SK-N-SH (cell line): ENCODE results near the gene OOSP2. TPM values are rescaled to one million over a fixed set of nuclear protein-coding genes. Genes with fewer than 3 reads are reported as not detected.

ENCODE experiments used
- CTCF ChIA-PET: fragments of 300-600, 350-600 bp; formaldehyde crosslinking; extraction: SDS; loops from one replicate; lab custom pipeline; 2021; lab: Yijun Ruan, JAX
- POLR2A ChIA-PET: fragments of 350-600 bp; sonication (Branson Sonifier 250); formaldehyde crosslinking; extraction: SDS; loops from one replicate; lab custom pipeline; 2020; ENCODE audit warnings: antibody characterized with exemption, inconsistent platforms; lab: Yijun Ruan, JAX
- DNase-seq: peaks from one replicate; pipeline ENCODE4 v3.0.0; 2012
- H2AFZ ChIP-seq: fragments of 200-600 bp; sonication (generic); 2 replicates; pipeline ENCODE4 v1.8.1; 2016; ENCODE audit warnings: antibody characterized with exemption, mild to moderate bottlenecking, low read depth
- H3F3A ChIP-seq: fragments of 200-600 bp; sonication (generic); replicated peaks from 2 replicates; pipeline ENCODE3; 2016; ENCODE audit warnings: antibody characterized with exemption, mild to moderate bottlenecking; ENCODE audit not compliant: insufficient read depth
- H3K27ac ChIP-seq, 2 experiments: fragments of 200-500 bp in 1 of 2; fragments of 200-600 bp in 1 of 2; sonication (Bioruptor generic) in 1 of 2; sonication (generic), shearing (Covaris generic) in 1 of 2; 2 replicates each; pipeline versions ENCODE4 v1.5.1 to v1.6.1; 2014 to 2016; ENCODE audit warnings: low read depth in 2 of 2, inconsistent platforms in 1 of 2, low read length in 1 of 2, mild to moderate bottlenecking in 1 of 2, mixed read lengths in 1 of 2
- H3K27me3 ChIP-seq: fragments of 200-600 bp; sonication (generic), shearing (Covaris generic); 2 replicates; pipeline ENCODE4 v1.6.1; 2016; ENCODE audit warnings: mixed run types; ENCODE audit not compliant: insufficient read depth
- H3K36me3 ChIP-seq, 2 experiments: fragments of 200-500 bp in 1 of 2; fragments of 200-600 bp in 1 of 2; sonication (Bioruptor generic) in 1 of 2; sonication (generic) in 1 of 2; replicated peaks in 1 of 2; 2 replicates each; pipeline versions ENCODE3 to v1.5.1; 2014 to 2016; ENCODE audit warnings: low read length in 1 of 2, mild to moderate bottlenecking in 1 of 2; ENCODE audit not compliant: insufficient read depth in 2 of 2, control insufficient read depth in 1 of 2
- H3K4me1 ChIP-seq, 2 experiments: fragments of 200-500 bp in 1 of 2; fragments of 200-600 bp in 1 of 2; sonication (Bioruptor generic) in 1 of 2; sonication (generic), shearing (Covaris generic) in 1 of 2; 2 replicates each; pipeline versions ENCODE4 v1.5.1 to v1.6.1; 2014 to 2016; ENCODE audit warnings: low read depth in 1 of 2, low read length in 1 of 2, mixed run types in 1 of 2; ENCODE audit not compliant: insufficient read depth in 2 of 2, control insufficient read depth in 1 of 2
- H3K4me2 ChIP-seq: fragments of 200-600 bp; sonication (generic), shearing (Covaris generic); 2 replicates; pipeline ENCODE4 v1.6.1; 2017; ENCODE audit warnings: mixed run types
- H3K4me3 ChIP-seq, 2 experiments: fragments of 200-500 bp in 1 of 2; fragments of 200-600 bp in 1 of 2; sonication (Bioruptor generic) in 1 of 2; sonication (generic), shearing (Covaris generic) in 1 of 2; 2 replicates each; pipeline versions ENCODE4 v1.5.1 to v1.8.1; 2014 to 2016; ENCODE audit warnings: low read depth in 2 of 2, inconsistent platforms in 1 of 2, low read length in 1 of 2, mild to moderate bottlenecking in 1 of 2, mixed read lengths in 1 of 2, moderate library complexity in 1 of 2
- H3K79me2 ChIP-seq: fragments of 200-600 bp; sonication (generic); 2 replicates; pipeline ENCODE4 v1.8.1; 2017; ENCODE audit warnings: mild to moderate bottlenecking; ENCODE audit not compliant: insufficient read depth
- H3K9ac ChIP-seq: fragments of 200-600 bp; sonication (generic); 2 replicates; pipeline ENCODE4 v1.6.1; 2017; ENCODE audit warnings: mixed run types
- H3K9me2 ChIP-seq: fragments of 200-600 bp; sonication (generic); 2 replicates; pipeline ENCODE4 v1.6.1; 2017; ENCODE audit warnings: mixed run types
- H3K9me3 ChIP-seq: fragments of 200-600 bp; sonication (generic); 2 replicates; pipeline ENCODE4 v1.6.1; 2017; ENCODE audit warnings: mixed run types, mild to moderate bottlenecking, moderate library complexity
- H4K20me1 ChIP-seq: fragments of 200-600 bp; sonication (generic); 2 replicates; pipeline ENCODE4 v1.6.1; 2017; ENCODE audit warnings: mild to moderate bottlenecking, mixed run types; ENCODE audit not compliant: insufficient read depth
- EP300 ChIP-seq, 2 experiments: IDR thresholded peaks; 2 replicates each; pipeline versions ENCODE4 v1.4.0 to v1.6.1; 2012; ENCODE audit warnings: borderline replicate concordance in 1 of 2, low read depth in 1 of 2, low read length in 1 of 2
- FOSL2 ChIP-seq: IDR thresholded peaks from 2 replicates; pipeline ENCODE4 v1.4.0; 2012; ENCODE audit warnings: low read depth, mild to moderate bottlenecking, moderate library complexity, borderline replicate concordance
- GATA2 ChIP-seq: sonication (generic); formaldehyde crosslinking; IDR thresholded peaks from 2 replicates; pipeline ENCODE4 v1.5.0; 2020; ENCODE audit warnings: mild to moderate bottlenecking, missing genetic modification reagents
- POLR2AphosphoS5 ChIP-seq: IDR thresholded peaks from 2 replicates; pipeline ENCODE4 v1.6.1; 2012; ENCODE audit warnings: low read depth, low read length
- SMC3 ChIP-seq: IDR thresholded peaks from 2 replicates; pipeline ENCODE4 v1.6.1; 2012; ENCODE audit warnings: low read depth, low read length, improper control_type of control experiment
- TCF12 ChIP-seq: IDR thresholded peaks from 2 replicates; pipeline ENCODE4 v1.4.0; 2012
- USF1 ChIP-seq: IDR thresholded peaks from 2 replicates; pipeline ENCODE4 v1.4.0; 2012; ENCODE audit warnings: low read depth, borderline replicate concordance
- YY1 ChIP-seq: IDR thresholded peaks from 2 replicates; pipeline ENCODE4 v1.4.0; 2012; ENCODE audit warnings: low read depth, mild to moderate bottlenecking
- WGBS: methylation state at CpG from one replicate; pipeline ENCODE4 v1.1.6; 2017; ENCODE audit warnings: low lambda C conversion rate; 5-methylcytosine and 5-hydroxymethylcytosine counted together
- polyA plus RNA-seq, 3 experiments: library from polyadenylated mRNA; depleted of rRNA; stranded (reverse); fragments of >200 nt; gene quantifications; 2 replicates each; pipeline ENCODE4 v1.2.3, GENCODE V29; 2012
- TF ChIP-seq, protein P1 (sequence below): IDR thresholded peaks from 2 replicates; pipeline ENCODE4 v1.4.0; 2012; ENCODE audit warnings: low read depth, borderline replicate concordance
- TF ChIP-seq, protein P2 (sequence below): IDR thresholded peaks from 2 replicates; pipeline ENCODE4 v1.6.1; 2012; ENCODE audit warnings: mild to moderate bottlenecking, low read depth, low read length, moderate library complexity
- TF ChIP-seq, protein P3 (sequence below): fragments of 150-350 bp; IDR thresholded peaks from 2 replicates; pipeline ENCODE4 v1.6.1; 2016; ENCODE audit warnings: mild to moderate bottlenecking, low read depth, low read length

Gene OOSP2
- polyA plus RNA-seq, 1 of the 3 experiments (the other 2 are of a cell fraction), result not detected

DNA sequence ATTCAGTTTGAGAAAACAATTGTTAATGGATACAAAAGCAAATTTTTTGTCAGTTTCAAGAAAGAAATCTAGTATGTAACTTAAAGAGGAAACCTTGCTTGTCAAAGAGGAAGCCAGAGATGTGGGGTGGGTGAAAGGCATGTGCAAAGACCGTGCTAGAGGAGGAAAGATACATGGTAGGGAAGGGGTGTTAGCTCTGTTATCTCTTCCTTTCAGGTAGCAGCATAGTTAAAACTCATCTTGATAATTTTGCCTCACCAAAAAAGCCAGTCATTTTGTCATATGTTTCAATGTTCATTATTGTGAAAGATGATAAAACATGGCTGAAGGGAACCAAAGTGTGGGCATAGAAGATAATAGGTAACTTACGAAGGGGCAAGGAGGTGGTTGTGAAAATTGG lies 45.7 kb downstream of the OOSP2 start:
- Histone ChIP-seq H3K79me2 (no peaks in the 10 kb centered on the region), H3K27ac (no peak overlapping the region), H4K20me1 (no peaks in the 10 kb centered on the region; the same call in 1 of the 2 replicates), H3K27me3 (no peaks in the 10 kb centered on the region), H3K4me1 (no peaks in the 10 kb centered on the region), H3F3A (no peaks in the 10 kb centered on the region), H2AFZ (no peak overlapping the region), H3K9me3 (no peaks in the 10 kb centered on the region), H3K4me3 (no peak overlapping the region), H3K9me2 (no peaks in the 10 kb centered on the region), H3K4me2 (no peak overlapping the region), H3K36me3 (no peaks in the 10 kb centered on the region), H3K9ac (no peak overlapping the region)
- DNase-seq, result no peak
- POLR2A ChIA-PET, result no interaction called here
- CTCF ChIA-PET, result no interaction called here
- TF ChIP-seq, protein P1, sequence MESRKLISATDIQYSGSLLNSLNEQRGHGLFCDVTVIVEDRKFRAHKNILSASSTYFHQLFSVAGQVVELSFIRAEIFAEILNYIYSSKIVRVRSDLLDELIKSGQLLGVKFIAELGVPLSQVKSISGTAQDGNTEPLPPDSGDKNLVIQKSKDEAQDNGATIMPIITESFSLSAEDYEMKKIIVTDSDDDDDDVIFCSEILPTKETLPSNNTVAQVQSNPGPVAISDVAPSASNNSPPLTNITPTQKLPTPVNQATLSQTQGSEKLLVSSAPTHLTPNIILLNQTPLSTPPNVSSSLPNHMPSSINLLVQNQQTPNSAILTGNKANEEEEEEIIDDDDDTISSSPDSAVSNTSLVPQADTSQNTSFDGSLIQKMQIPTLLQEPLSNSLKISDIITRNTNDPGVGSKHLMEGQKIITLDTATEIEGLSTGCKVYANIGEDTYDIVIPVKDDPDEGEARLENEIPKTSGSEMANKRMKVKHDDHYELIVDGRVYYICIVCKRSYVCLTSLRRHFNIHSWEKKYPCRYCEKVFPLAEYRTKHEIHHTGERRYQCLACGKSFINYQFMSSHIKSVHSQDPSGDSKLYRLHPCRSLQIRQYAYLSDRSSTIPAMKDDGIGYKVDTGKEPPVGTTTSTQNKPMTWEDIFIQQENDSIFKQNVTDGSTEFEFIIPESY, result no peak
- TF ChIP-seq, protein P2, sequence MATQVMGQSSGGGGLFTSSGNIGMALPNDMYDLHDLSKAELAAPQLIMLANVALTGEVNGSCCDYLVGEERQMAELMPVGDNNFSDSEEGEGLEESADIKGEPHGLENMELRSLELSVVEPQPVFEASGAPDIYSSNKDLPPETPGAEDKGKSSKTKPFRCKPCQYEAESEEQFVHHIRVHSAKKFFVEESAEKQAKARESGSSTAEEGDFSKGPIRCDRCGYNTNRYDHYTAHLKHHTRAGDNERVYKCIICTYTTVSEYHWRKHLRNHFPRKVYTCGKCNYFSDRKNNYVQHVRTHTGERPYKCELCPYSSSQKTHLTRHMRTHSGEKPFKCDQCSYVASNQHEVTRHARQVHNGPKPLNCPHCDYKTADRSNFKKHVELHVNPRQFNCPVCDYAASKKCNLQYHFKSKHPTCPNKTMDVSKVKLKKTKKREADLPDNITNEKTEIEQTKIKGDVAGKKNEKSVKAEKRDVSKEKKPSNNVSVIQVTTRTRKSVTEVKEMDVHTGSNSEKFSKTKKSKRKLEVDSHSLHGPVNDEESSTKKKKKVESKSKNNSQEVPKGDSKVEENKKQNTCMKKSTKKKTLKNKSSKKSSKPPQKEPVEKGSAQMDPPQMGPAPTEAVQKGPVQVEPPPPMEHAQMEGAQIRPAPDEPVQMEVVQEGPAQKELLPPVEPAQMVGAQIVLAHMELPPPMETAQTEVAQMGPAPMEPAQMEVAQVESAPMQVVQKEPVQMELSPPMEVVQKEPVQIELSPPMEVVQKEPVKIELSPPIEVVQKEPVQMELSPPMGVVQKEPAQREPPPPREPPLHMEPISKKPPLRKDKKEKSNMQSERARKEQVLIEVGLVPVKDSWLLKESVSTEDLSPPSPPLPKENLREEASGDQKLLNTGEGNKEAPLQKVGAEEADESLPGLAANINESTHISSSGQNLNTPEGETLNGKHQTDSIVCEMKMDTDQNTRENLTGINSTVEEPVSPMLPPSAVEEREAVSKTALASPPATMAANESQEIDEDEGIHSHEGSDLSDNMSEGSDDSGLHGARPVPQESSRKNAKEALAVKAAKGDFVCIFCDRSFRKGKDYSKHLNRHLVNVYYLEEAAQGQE, result no peak
- TF ChIP-seq FOSL2 (no peak), USF1 (no peak), GATA2 (CRISPR knock-in tag) (no peak), EP300 (IDR thresholded peaks at IDR 0.05; ENCODE audit: borderline replicate concordance in 1 of 2, low read depth in 1 of 2, low read length in 1 of 2) (no peak), SMC3 (no peak), POLR2AphosphoS5 (no peak), TCF12 (no peak), YY1 (no peak)
- TF ChIP-seq, protein P3, sequence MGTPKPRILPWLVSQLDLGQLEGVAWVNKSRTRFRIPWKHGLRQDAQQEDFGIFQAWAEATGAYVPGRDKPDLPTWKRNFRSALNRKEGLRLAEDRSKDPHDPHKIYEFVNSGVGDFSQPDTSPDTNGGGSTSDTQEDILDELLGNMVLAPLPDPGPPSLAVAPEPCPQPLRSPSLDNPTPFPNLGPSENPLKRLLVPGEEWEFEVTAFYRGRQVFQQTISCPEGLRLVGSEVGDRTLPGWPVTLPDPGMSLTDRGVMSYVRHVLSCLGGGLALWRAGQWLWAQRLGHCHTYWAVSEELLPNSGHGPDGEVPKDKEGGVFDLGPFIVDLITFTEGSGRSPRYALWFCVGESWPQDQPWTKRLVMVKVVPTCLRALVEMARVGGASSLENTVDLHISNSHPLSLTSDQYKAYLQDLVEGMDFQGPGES, result no peak
- WGBS, result 11% methylated on average over 2 of the region's 2 CpGs
